Neural cell (in vitro differentiated cells): ENCODE measurements around the gene CLEC16A. TPM values are rescaled to one million over a fixed set of nuclear protein-coding genes. Genes with fewer than 3 reads are reported as not detected.

Experiments
- H2AFZ ChIP-seq: fragments of 200-600, 300-800 bp; sonication (generic), shearing (Covaris generic); 2 replicates; pipeline ENCODE4 v1.6.0; 2014; ENCODE audit warnings: low read depth, mild to moderate bottlenecking, antibody characterized with exemption, low read length, moderate library complexity
- H3F3A ChIP-seq: fragments of 200-600 bp; shearing (Covaris generic); 2 replicates; pipeline ENCODE4 v1.6.1; 2016; ENCODE audit warnings: mild to moderate bottlenecking, moderate library complexity, mixed read lengths, antibody characterized with exemption, low read length; ENCODE audit not compliant: insufficient read depth, poor library complexity, severe bottlenecking
- H3K27ac ChIP-seq: fragments of 200-600, 300-800 bp; sonication (generic), shearing (Covaris generic); 2 replicates; pipeline ENCODE4 v1.5.1; 2014; ENCODE audit warnings: mild to moderate bottlenecking, low read length, moderate library complexity
- H3K27me3 ChIP-seq: fragments of 300-800, 200-600 bp; sonication (generic), shearing (Covaris generic); 2 replicates; pipeline ENCODE4 v1.6.0; 2014; ENCODE audit warnings: mild to moderate bottlenecking, low read depth, low read length, moderate library complexity; ENCODE audit not compliant: insufficient read depth
- H3K36me3 ChIP-seq: fragments of 300-800, 200-600 bp; sonication (generic), shearing (Covaris generic); 2 replicates; pipeline ENCODE4 v1.5.1; 2014; ENCODE audit warnings: mild to moderate bottlenecking, antibody characterized with exemption, low read length, moderate library complexity; ENCODE audit not compliant: insufficient read depth
- H3K4me2 ChIP-seq: fragments of 300-800, 200-600 bp; sonication (generic), shearing (Covaris generic); 2 replicates; pipeline ENCODE4 v1.6.0; 2014; ENCODE audit warnings: mild to moderate bottlenecking, low read length
- H3K4me3 ChIP-seq: fragments of 300-800, 200-600 bp; sonication (generic), shearing (Covaris generic); 2 replicates; pipeline ENCODE4 v1.5.1; 2014; ENCODE audit warnings: mild to moderate bottlenecking, low read length, moderate library complexity
- H3K79me2 ChIP-seq: fragments of 200-600 bp; shearing (Covaris generic); replicated peaks from 2 replicates; pipeline ENCODE4 v1.6.0; 2014; ENCODE audit warnings: mild to moderate bottlenecking, low read length, moderate library complexity; ENCODE audit not compliant: insufficient read depth
- H3K9ac ChIP-seq: fragments of 300-800, 200-600 bp; sonication (generic), shearing (Covaris generic); 2 replicates; pipeline ENCODE4 v1.6.1; 2016; ENCODE audit warnings: mild to moderate bottlenecking, low read length, mixed read lengths
- H3K9me2 ChIP-seq: fragments of 200-600 bp; shearing (Covaris generic); 2 replicates; pipeline ENCODE4 v1.6.1; 2016; ENCODE audit warnings: mild to moderate bottlenecking, low read length, mixed read lengths; ENCODE audit not compliant: insufficient read depth
- H3K9me3 ChIP-seq: fragments of 200-600, 300-800 bp; sonication (generic), shearing (Covaris generic); 2 replicates; pipeline ENCODE4 v1.6.1; 2016; ENCODE audit warnings: mild to moderate bottlenecking, mixed run types, low read length, moderate library complexity, mixed read lengths
- H4K20me1 ChIP-seq: fragments of 200-600 bp; shearing (Covaris generic); 2 replicates; pipeline ENCODE4 v1.6.1; 2016; ENCODE audit warnings: mild to moderate bottlenecking, mixed run types; ENCODE audit not compliant: insufficient read depth
- EP300 ChIP-seq: fragments of 450-650 bp; conservative IDR thresholded peaks from 2 replicates; pipeline ENCODE4 v1.6.1; 2014; ENCODE audit warnings: antibody characterized with exemption, mild to moderate bottlenecking, moderate library complexity; ENCODE audit not compliant: poor library complexity, severe bottlenecking
- EZH2 ChIP-seq: fragments of 200-600, 300-800 bp; shearing (Covaris generic), sonication (generic); IDR thresholded peaks from 2 replicates; pipeline ENCODE4 v1.6.1; 2014; ENCODE audit warnings: antibody characterized with exemption, low read length, borderline replicate concordance, mild to moderate bottlenecking; ENCODE audit not compliant: insufficient read depth, poor library complexity, severe bottlenecking
- MXI1 ChIP-seq: fragments of 450-650 bp; conservative IDR thresholded peaks from 2 replicates; pipeline ENCODE4 v1.6.1; 2014; ENCODE audit warnings: antibody characterized with exemption, mild to moderate bottlenecking; ENCODE audit not compliant: poor library complexity, severe bottlenecking
- POLR2AphosphoS5 ChIP-seq: IDR thresholded peaks from 2 replicates; pipeline ENCODE4 v1.6.1; 2012
- RAD21 ChIP-seq: fragments of 450-650 bp; conservative IDR thresholded peaks from 2 replicates; pipeline ENCODE4 v1.6.1; 2014; ENCODE audit warnings: antibody characterized with exemption, mild to moderate bottlenecking, moderate library complexity
- SMC3 ChIP-seq: fragments of 450-650 bp; conservative IDR thresholded peaks from 2 replicates; pipeline ENCODE4 v1.6.1; 2014; ENCODE audit warnings: antibody characterized with exemption, mild to moderate bottlenecking, moderate library complexity; ENCODE audit not compliant: poor library complexity
- TAF1 ChIP-seq: IDR thresholded peaks from 2 replicates; pipeline ENCODE4 v1.6.1; 2012; ENCODE audit warnings: low read depth
- polyA plus RNA-seq: library from polyadenylated mRNA; depleted of rRNA; stranded (reverse); fragments of >200 nt; gene quantifications from 2 replicates; pipeline ENCODE4 v1.2.3, GENCODE V29; 2014
- TF ChIP-seq, protein P1 (sequence below): fragments of 450-650 bp; IDR thresholded peaks from 2 replicates; pipeline ENCODE4 v1.5.1; 2014; ENCODE audit warnings: antibody characterized with exemption, mild to moderate bottlenecking, moderate library complexity; ENCODE audit not compliant: poor library complexity, severe bottlenecking
- TF ChIP-seq, protein P2 (sequence below): IDR thresholded peaks from 2 replicates; pipeline ENCODE4 v1.6.1; 2012; ENCODE audit warnings: borderline replicate concordance

Gene CLEC16A
- polyA plus RNA-seq, 1 donor from 2014 or later, result 11.1 TPM

DNA sequence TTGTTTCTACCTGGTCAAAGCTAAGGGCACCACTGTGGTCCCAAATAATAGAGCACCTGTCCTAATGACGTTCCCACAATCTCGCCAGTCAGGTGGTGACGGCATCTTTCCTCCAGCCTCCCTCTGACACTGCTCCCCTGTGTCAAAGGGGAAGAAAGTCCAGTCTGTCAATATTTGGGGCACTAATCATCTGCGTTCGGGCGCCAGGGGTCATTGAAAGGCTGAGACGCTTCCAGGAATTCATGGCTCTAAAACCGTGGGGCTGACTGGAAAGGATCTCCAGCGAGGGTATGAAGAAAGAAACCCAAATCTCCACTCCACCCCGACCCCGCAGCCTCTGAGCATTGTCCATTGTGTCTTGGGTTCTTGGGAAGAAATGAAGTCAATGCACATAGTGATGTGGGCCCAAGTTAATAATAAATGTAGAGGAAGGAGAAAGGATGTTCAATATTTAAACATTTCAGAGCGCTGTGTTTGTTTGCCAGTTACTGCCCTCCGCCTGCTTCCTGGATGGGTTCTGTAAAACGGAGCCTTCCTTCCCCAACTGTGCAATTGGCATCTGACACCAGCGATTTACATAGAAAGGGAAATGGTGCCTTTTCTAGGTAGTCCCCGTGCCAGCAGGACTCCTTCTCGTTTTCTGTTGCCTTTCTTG, 208.4 kb downstream of the CLEC16A start:
- Histone ChIP-seq H3K27ac (no peak overlapping the region), H3K79me2 (no peaks in the 10 kb centered on the region), H3K9ac (no peak overlapping the region), H3K4me3 (no peak overlapping the region), H3K4me2 (no peak overlapping the region), H4K20me1 (no peaks in the 10 kb centered on the region), H3K36me3 (no peaks in the 10 kb centered on the region), H3K27me3 (no peaks in the 10 kb centered on the region), H3K9me3 (no peaks in the 10 kb centered on the region), H3F3A (no peaks in the 10 kb centered on the region), H3K9me2 (no peaks in the 10 kb centered on the region), H2AFZ (no peak overlapping the region)
- TF ChIP-seq EZH2 (no peak), MXI1 (no peak), SMC3 (no peak), RAD21 (no peak), EP300 (no peak), TAF1 (no peak), POLR2AphosphoS5 (no peak)
- TF ChIP-seq, protein P1, sequence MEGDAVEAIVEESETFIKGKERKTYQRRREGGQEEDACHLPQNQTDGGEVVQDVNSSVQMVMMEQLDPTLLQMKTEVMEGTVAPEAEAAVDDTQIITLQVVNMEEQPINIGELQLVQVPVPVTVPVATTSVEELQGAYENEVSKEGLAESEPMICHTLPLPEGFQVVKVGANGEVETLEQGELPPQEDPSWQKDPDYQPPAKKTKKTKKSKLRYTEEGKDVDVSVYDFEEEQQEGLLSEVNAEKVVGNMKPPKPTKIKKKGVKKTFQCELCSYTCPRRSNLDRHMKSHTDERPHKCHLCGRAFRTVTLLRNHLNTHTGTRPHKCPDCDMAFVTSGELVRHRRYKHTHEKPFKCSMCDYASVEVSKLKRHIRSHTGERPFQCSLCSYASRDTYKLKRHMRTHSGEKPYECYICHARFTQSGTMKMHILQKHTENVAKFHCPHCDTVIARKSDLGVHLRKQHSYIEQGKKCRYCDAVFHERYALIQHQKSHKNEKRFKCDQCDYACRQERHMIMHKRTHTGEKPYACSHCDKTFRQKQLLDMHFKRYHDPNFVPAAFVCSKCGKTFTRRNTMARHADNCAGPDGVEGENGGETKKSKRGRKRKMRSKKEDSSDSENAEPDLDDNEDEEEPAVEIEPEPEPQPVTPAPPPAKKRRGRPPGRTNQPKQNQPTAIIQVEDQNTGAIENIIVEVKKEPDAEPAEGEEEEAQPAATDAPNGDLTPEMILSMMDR, result no peak
- TF ChIP-seq, protein P2, sequence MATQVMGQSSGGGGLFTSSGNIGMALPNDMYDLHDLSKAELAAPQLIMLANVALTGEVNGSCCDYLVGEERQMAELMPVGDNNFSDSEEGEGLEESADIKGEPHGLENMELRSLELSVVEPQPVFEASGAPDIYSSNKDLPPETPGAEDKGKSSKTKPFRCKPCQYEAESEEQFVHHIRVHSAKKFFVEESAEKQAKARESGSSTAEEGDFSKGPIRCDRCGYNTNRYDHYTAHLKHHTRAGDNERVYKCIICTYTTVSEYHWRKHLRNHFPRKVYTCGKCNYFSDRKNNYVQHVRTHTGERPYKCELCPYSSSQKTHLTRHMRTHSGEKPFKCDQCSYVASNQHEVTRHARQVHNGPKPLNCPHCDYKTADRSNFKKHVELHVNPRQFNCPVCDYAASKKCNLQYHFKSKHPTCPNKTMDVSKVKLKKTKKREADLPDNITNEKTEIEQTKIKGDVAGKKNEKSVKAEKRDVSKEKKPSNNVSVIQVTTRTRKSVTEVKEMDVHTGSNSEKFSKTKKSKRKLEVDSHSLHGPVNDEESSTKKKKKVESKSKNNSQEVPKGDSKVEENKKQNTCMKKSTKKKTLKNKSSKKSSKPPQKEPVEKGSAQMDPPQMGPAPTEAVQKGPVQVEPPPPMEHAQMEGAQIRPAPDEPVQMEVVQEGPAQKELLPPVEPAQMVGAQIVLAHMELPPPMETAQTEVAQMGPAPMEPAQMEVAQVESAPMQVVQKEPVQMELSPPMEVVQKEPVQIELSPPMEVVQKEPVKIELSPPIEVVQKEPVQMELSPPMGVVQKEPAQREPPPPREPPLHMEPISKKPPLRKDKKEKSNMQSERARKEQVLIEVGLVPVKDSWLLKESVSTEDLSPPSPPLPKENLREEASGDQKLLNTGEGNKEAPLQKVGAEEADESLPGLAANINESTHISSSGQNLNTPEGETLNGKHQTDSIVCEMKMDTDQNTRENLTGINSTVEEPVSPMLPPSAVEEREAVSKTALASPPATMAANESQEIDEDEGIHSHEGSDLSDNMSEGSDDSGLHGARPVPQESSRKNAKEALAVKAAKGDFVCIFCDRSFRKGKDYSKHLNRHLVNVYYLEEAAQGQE, result no peak

DNA sequence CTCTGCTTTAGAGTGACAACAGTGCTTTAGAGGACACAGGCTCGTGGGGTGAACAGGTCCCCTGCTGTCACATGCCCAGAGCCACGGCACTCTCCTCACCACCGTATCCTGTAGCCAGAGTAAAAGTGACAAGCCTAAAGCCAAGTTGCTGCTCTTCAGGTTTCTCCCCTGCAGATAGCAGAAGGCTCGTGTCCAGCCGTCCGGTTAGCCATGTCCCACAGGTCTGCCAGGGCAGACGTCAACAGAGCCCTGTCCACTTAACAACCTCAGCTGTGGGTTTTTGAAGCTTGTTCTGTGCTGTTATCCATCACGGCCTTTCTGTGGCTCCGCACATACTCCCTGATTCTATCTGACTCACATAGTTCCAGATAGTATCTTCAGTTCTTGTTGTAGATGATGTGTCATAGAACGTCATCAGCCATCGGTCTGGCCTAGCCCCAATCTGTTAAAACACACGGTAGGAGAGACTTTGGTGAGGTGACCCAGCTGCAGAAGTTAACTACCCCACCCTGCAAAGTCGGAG, 211.0 kb downstream of the CLEC16A start:
- Histone ChIP-seq H2AFZ (no peak overlapping the region), H3F3A (no peaks in the 10 kb centered on the region), H3K9me2 (no peaks in the 10 kb centered on the region), H3K9ac (no peak overlapping the region), H3K36me3 (no peaks in the 10 kb centered on the region), H4K20me1 (no peaks in the 10 kb centered on the region), H3K27ac (no peak overlapping the region), H3K4me3 (no peak overlapping the region), H3K79me2 (no peaks in the 10 kb centered on the region), H3K9me3 (no peaks in the 10 kb centered on the region), H3K4me2 (no peak overlapping the region), H3K27me3 (no peaks in the 10 kb centered on the region)
- no peak for TF ChIP-seq EZH2
- TF ChIP-seq, protein P2, result no peak
- no peak for TF ChIP-seq POLR2AphosphoS5
- TF ChIP-seq, protein P1, result no peak
- no peak for TF ChIP-seq RAD21
- TF ChIP-seq MXI1, result no peak
- no peak for TF ChIP-seq SMC3
- TF ChIP-seq TAF1, result no peak
